GM19099 (cell line): ENCODE results near the gene ZNF627.

Experiments used
- POLR2A ChIP-seq: IDR thresholded peaks from 3 replicates; pipeline ENCODE4 v1.6.1; 2011; ENCODE audit warnings: low read depth; ENCODE audit not compliant: insufficient read length; ENCODE audit errors: extremely low read depth

ZNF627 gene

DNA sequence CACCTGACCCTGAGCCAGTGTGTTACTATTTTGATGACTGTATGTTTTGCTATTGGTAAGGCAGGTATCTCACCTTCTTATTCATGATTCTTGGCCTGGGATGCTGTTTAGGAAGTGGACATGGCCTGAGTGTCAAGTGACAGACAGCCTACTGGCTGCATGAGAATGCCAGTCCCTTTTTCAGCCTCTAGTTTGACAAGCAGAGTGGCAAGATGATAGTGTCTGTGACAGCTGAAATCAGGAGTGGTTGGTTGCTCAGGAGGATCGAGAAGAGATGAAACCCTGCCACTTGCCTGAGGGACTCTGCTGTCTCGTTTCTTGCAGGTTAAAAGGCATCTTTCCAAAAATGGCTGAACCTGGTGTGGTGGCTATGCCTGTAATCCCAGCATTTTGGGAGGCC lies 31.1 kb upstream of the ZNF627 start:
- TF ChIP-seq POLR2A = no peak

DNA sequence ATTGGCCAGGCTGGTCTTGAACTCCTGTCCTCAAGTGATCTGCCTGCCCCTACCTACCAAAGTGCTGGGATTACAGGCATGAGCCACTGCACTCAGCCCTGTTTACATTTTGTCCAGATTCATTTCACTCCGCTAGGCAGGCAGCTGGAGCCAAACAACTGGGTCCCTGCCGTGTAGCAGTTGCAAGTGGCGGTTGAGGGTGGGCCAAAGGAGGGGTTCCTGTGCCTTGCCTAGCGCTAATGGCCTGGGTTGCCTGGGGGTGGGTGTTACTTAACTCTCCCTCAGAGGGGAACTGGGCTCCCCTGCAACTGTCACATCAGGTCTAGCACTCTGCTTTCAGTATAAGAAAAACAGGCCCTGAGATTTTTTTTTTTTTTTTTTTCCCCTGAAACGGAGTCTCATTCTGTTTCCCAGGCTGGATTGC lies 27.2 kb upstream of the ZNF627 start:
- TF ChIP-seq POLR2A = no peak

DNA sequence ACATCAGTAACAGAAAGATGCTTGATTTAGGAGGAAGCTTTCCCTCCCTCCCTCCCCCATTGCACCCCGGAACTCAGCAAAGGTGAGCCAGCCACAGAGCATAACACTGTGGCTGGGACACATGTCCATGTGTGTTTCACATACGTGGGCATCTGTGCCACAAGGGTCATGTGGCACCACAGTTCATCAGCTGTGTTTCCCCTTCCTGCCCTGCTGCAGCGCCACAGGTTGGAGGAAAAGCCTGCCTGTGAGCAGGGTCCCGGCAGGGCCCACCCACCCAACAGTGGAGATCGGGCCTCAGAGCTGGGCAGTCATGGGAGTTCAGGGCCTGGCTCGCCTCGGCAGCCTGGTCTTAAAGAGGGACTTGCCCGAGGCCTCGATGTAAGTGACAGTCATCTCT lies 22.6 kb upstream of the ZNF627 start:
- no peak for TF ChIP-seq POLR2A

DNA sequence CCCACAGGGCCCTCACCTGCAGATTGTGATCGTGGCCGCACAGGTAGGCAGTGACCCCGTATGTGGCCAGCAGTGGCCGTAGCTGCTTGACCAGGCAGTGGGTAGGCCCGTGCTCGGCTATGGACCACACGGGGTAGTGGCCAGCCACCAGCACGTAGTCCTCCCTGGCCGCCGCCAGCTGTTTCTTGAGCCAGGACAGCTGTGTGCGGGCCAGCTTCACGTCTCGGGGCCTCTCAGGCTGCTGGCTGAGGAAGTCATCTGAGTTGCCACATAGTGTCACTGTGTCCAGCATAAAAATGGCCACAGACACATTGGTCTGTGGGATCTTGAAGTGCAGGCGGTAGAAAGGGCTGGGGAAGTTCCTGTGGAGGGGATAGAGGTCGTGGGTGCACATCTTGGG lies 21.1 kb upstream of the ZNF627 start:
- no peak for TF ChIP-seq POLR2A

DNA sequence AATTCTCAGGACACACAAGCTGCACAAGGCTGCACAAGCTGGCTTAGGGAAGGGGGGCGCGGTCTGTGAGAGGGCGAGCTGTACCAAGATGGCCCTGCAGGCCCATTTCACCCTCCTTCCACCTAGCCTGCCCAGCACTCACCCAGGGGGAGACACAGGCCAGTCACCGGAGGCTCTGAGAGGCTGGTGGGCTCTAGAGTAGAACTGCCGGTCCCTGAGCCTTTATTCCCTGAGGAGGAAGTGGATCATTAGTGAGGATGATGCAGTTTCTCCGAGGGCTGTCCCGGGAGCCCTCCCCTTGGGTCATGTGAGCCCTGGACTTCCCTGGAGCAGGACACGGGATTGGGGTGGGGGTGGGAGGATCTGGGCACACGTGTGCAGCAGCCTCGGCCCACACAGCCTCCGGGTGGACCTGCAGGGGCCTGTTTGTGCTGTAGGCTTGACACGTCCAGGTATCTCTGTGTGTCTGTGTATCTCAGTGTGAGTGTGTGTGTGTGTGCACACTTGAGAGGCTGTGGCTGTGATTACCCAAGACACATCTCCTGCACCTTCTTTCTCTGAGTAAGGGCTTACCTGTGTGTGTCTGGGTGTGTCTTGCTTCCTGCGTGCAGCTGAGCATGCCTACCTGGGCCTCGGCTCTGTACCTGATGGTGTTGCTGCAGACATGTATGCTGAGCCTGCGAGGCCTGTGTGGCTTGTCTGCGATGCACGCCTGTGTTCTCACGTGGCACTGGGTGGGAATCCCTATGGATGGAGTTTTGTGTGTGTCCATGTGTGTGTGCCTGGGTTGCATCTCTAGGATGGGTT lies 19.6 kb upstream of the ZNF627 start, which contains the start of gene ACP5:
Gene ACP5, minus strand, starts transcription at position 195 of the 807 bp plus-strand sequence. CDS start 328 bp downstream, outside the sequence.
- no peak for TF ChIP-seq POLR2A

DNA sequence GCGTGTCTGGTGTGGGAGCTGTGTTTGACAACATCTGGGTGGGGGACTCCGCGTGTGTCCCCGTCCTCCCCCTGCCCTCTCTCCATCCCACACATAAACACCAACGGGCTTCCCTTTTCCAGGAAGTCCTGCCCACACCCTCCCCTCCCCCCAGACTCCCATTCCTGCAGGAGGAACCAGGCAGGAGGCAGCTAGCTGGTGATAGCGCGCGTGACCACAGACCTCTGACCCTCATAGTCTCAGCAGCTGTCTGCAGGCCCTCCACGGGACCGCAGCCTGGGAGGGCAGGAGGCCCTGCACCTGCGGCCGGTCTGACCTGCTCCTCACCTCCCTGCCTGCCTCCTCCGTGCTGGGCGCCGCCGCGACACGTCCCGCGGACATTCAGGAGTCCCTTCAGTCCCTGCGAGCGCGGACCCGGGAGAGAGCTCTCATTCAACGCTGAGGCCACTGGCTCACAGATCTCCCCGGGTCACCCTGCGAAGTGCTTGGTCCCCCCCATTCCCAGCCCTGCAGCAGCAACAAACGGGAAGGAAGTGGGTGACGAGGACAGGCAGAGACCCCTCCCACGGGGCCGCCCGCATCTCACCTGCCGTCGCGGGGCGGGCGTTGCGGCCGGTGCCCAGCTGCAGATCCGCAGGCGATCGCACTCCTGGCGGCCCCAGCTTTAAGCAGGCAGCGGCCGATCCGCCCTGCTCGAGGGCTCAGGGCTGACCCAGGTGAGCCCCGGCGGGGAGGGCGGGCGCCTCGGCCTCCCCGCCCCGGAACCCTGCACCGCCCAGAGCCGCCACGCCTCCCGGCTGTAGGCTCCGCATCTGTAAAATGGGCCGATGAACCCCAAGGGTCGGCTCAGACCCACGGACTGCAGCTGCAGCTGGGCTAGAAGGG lies 18.8 kb upstream of the ZNF627 start:
- TF ChIP-seq POLR2A = peak; percentile 49

DNA sequence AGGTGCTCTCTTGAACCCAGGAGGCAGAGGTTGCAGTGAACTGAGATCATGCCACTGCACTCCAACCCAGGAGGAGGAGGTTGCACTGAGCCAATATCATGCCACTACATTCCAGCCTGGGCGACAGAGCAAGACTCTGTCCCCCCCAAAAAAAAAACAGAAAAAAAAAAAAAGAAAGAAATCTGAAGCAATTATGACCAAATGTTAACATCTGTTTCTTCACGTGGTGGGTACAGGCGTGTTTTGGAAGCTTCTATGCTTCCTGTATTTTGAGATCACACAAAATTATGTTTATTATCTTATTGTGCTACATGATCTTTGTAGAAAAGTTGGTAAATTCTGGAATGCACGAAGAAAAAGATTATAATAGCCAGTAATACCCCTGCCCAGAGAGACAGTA lies 17.2 kb upstream of the ZNF627 start:
- TF ChIP-seq POLR2A = no peak

DNA sequence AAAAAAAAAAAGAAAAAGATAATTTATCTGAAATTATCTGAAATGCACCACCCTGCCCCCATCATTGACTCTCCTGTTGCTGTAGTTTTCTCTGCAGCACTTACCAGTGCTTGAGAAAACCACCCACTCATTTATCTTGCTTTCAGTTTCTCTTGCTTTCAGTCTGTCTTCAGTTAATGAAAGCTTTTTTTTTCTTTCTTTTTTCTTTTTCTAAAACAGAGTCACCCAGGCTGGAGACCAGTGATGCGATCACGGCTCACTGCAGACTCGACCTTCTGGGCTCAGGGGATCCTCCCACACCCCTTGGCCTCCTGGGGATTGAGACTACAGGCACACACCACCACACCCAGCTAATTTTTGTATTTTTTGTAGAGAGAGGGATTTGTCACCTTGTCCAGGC lies 15.5 kb upstream of the ZNF627 start:
- no peak for TF ChIP-seq POLR2A

DNA sequence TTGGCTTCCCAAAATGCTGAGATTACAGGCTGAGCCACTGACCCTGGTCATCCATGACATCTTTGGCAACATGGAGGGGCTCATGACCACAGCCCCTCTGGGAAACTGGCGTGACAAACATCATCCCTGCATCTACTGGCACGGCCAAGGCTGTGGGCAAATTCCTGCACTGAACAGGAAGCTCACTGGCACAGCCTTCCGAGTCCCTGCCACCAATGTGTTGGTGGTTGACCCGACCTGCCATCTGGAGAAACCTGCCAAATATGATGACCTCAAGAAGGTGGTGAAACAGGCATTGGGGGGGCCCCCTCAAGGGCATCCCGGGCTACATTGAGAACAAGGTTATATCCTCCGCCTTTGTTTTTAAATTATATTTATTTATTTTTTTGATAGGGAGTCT lies 11.0 kb upstream of the ZNF627 start:
- no peak for TF ChIP-seq POLR2A

DNA sequence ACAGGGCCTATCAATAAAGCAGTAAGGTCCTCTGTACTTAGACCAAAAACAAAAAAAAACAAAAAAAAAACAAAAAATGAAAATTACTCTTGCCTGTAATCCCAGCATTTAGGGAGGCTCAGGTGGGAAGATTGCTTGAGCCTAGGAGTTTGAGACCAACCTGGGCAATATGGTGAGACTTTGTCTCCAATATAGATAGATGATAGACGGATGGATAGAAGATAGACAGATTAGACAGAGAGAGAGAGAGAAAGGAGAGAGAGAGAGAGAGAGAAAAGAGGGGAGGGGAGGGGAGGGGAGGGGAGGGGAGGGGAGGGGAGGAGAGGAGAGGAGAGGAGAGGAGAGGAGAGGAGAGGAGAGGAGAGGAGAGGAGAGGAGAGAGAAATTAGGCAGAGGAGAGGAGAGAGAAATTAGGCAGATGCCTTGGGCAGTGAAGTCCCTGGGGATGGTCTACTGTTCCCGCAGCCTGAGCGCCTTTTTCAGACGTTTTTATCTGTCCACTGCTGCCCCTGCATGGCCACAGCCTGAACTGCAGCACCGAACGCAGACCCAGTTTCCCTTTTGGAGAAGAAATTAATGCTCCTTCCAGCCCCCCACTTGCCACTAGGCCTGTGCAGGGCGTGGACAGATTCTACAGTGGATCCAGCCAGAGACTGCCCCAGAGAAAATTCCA lies 9.8 kb upstream of the ZNF627 start:
- TF ChIP-seq POLR2A = no peak

DNA sequence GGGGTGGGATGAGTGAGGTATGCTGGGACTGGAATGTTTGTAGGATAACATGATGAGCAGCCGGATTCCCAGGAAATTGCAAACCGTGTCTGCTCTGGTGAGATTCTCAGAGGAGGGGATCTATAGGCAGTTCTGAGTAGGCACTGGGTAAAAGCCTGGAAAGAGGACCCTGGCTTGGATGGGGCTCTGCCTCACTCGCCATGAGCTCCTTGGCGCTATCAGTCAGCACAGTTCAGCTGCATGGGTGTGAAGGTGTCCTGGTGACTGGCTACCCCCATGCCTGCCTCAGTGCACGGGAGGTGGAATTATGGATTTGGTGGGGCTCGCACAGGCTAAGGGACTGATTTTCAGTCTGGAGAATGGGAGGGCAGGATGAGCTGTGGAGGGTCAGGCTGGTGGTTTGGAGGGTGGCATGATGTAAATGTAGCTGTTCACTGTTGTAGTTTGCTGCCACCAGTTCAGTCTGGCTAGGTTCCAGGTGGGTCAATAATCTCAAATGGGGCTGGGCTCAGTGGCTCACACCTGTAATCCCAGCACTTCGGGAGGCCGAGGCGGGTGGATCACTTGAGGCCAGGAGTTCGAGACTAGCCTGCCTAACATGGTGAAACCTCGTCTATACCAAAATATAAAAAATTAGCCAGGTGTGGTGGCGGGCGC lies 9.2 kb upstream of the ZNF627 start:
- TF ChIP-seq POLR2A = no peak

DNA sequence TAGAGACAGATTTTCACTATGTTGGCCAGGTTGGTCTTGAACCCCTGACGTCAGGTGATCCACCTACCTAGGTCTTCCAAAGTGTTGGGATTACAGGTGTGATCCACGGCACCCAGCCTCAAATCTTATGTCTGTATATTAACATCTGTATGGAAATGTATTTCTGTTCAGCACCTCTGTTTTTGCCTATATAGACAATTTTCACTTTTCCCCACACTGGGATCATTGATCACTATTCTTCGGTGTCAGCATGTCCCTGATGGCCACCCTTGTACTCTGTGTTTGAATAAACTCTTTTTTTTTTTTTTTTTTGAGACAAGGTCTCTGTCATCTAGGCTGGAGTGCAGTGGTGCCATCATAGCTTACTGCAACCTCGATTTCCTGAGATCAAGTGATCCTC lies 3.2 kb upstream of the ZNF627 start:
- TF ChIP-seq POLR2A = no peak

DNA sequence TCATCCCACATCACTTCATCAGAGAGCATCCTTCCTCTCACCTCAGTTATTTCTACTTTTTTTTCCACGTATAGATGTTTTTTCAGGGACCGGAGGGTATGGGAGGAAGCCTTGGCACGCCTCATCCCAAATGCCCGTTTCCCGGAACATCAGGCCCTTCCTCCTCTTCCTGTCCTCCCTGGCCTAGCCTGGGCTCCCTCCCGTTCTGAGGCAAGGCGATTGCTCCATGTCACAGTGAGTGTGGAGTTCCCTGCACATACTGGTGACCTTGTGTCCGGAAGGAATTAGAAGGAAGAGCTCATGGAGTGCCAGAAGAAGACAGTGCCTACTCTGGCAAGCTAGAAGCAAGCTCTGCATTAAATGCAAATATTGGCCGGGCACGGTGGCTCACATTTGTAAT lies 1.1 kb upstream of the ZNF627 start:
- TF ChIP-seq POLR2A = no peak

DNA sequence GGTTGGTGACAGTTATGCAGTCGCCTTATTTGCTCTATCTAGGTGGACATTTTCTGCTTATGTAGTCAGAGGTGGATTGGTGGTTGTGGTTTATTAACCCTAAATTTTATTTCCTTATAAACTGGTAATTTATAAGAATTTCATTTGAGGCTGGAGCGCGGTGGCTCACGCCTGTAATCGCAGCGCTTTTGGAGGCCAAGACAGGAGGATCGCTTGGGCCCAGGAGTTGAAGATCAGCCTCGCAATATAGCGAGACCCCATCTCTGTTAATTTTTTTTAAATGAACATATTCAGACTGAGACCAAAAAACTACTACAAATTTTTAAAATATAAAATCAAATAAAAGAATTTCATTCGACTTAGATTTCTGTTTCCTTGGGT lies 810 bp downstream of the ZNF627 start:
- TF ChIP-seq POLR2A = no peak

DNA sequence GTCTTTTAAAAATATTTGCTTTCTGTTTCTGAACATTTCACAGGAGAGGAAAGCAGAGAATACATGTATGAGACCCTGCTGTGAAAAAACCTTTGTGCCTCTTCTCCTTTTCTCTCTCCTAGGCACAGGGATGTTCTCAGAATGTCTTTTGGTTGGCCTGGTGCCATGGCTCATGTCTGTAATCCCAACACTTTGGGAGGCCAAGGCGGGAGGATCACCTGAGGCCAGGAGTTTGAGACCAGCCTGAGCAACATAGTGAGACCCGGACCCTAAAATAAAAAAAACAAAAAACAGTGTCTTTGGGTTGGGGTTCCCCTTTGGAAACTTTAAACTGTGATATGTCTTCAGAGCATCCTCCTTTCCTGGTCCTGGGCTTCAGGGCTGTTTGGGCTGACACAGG lies 1.5 kb downstream of the ZNF627 start:
- no peak for TF ChIP-seq POLR2A
